H9 (cell line): ENCODE results near the gene HIVEP1. TPM values are rescaled to one million over a fixed set of nuclear protein-coding genes. Genes with fewer than 3 reads are reported as not detected.

Source experiments
- DNase-seq: peaks from one replicate; pipeline ENCODE4 v3.0.0-alpha.2; 2017
- H2AFZ ChIP-seq: one replicate; pipeline ENCODE4 v1.6.1; 2013; ENCODE audit warnings: mild to moderate bottlenecking, low read length, control low read depth, moderate library complexity
- H2AK5ac ChIP-seq: 2 replicates; pipeline ENCODE4 v1.6.1; 2013; ENCODE audit warnings: low read length, control low read depth, mixed read lengths; ENCODE audit not compliant: insufficient read length
- H2BK120ac ChIP-seq: one replicate; pipeline ENCODE4 v1.6.1; 2013; ENCODE audit warnings: low read depth, mild to moderate bottlenecking, low read length, control low read depth, inconsistent platforms; ENCODE audit not compliant: poor library complexity, severe bottlenecking
- H2BK12ac ChIP-seq: 2 replicates; pipeline ENCODE4 v1.6.1; 2013; ENCODE audit warnings: low read length, control low read depth, mixed read lengths, low read depth; ENCODE audit not compliant: insufficient read length
- H2BK15ac ChIP-seq: 2 replicates; pipeline ENCODE4 v1.6.1; 2013; ENCODE audit warnings: low read depth, low read length, control low read depth
- H2BK20ac ChIP-seq: one replicate; pipeline ENCODE4 v1.6.1; 2013; ENCODE audit warnings: low read depth, mild to moderate bottlenecking, low read length, control low read depth, inconsistent platforms; ENCODE audit not compliant: poor library complexity, severe bottlenecking
- H2BK5ac ChIP-seq: 2 replicates; pipeline ENCODE4 v1.6.1; 2013; ENCODE audit warnings: low read length, control low read depth, mixed read lengths; ENCODE audit not compliant: insufficient read length
- H3K14ac ChIP-seq: 2 replicates; pipeline ENCODE4 v1.6.1; 2013; ENCODE audit warnings: low read length, control low read depth; ENCODE audit not compliant: insufficient read depth
- H3K18ac ChIP-seq: 2 replicates; pipeline ENCODE4 v1.6.1; 2013; ENCODE audit warnings: low read depth, mild to moderate bottlenecking, mixed read lengths, low read length, control low read depth; ENCODE audit not compliant: insufficient read length
- H3K23ac ChIP-seq: 2 replicates; pipeline ENCODE4 v1.6.1; 2013; ENCODE audit warnings: low read length, control low read depth, mixed read lengths, low read depth; ENCODE audit not compliant: insufficient read length
- H3K23me2 ChIP-seq: 2 replicates; pipeline ENCODE4 v1.6.1; 2013; ENCODE audit warnings: low read depth, mild to moderate bottlenecking, mixed read lengths, low read length, control low read depth; ENCODE audit not compliant: insufficient read length, poor library complexity, severe bottlenecking
- H3K27ac ChIP-seq: 2 replicates; pipeline ENCODE4 v1.5.1; 2013; ENCODE audit warnings: low read length, control low read depth, mixed read lengths, low read depth; ENCODE audit not compliant: insufficient read length
- H3K27me3 ChIP-seq: 2 replicates; pipeline ENCODE4 v1.6.1; 2013; ENCODE audit warnings: low read length, control low read depth, inconsistent platforms; ENCODE audit not compliant: insufficient read depth
- H3K4ac ChIP-seq: 2 replicates; pipeline ENCODE4 v1.6.1; 2013; ENCODE audit warnings: low read depth, mild to moderate bottlenecking, control low read depth, inconsistent platforms, low read length, moderate library complexity
- H3K4me1 ChIP-seq: 2 replicates; pipeline ENCODE4 v1.6.1; 2013; ENCODE audit warnings: low read length, control low read depth, inconsistent platforms; ENCODE audit not compliant: insufficient read depth
- H3K4me2 ChIP-seq: 2 replicates; pipeline ENCODE4 v1.6.1; 2013; ENCODE audit warnings: low read length, control low read depth, mixed read lengths; ENCODE audit not compliant: insufficient read length, insufficient read depth
- H3K56ac ChIP-seq: 2 replicates; pipeline ENCODE4 v1.6.1; 2013; ENCODE audit warnings: low read depth, mild to moderate bottlenecking, mixed read lengths, low read length, control low read depth; ENCODE audit not compliant: insufficient read length
- H3K79me1 ChIP-seq: 2 replicates; pipeline ENCODE4 v1.6.1; 2013; ENCODE audit warnings: low read depth, mild to moderate bottlenecking, moderate library complexity, low read length, control low read depth, inconsistent platforms; ENCODE audit not compliant: insufficient read depth, poor library complexity, severe bottlenecking
- H3K79me2 ChIP-seq: 2 replicates; pipeline ENCODE4 v1.6.1; 2013; ENCODE audit warnings: low read length, control low read depth, inconsistent platforms; ENCODE audit not compliant: insufficient read depth
- H3K9ac ChIP-seq: 2 replicates; pipeline ENCODE4 v1.6.1; 2013; ENCODE audit warnings: low read length, control low read depth, mixed read lengths; ENCODE audit not compliant: insufficient read length; ENCODE audit errors: extremely low read depth
- H3K9me3 ChIP-seq: one replicate; pipeline ENCODE4 v1.6.1; 2013; ENCODE audit warnings: low read depth, low read length, inconsistent platforms; ENCODE audit not compliant: control insufficient read depth
- H3T11ph ChIP-seq: one replicate; pipeline ENCODE4 v1.6.1; 2013; ENCODE audit warnings: mild to moderate bottlenecking, low read length, control low read depth, inconsistent platforms
- H4K20me1 ChIP-seq: one replicate; pipeline ENCODE4 v1.6.1; 2013; ENCODE audit not compliant: control insufficient read depth, insufficient read length, insufficient read depth
- H4K5ac ChIP-seq: 2 replicates; pipeline ENCODE4 v1.6.1; 2013; ENCODE audit warnings: low read depth, mild to moderate bottlenecking, mixed read lengths, low read length, control low read depth; ENCODE audit not compliant: insufficient read length
- H4K8ac ChIP-seq: replicated peaks from 2 replicates; pipeline ENCODE4 v1.6.1; 2013; ENCODE audit warnings: low read length, control low read depth, mixed read lengths, low read depth; ENCODE audit not compliant: insufficient read length
- H4K91ac ChIP-seq: 2 replicates; pipeline ENCODE4 v1.6.1; 2013; ENCODE audit warnings: low read depth, mild to moderate bottlenecking, moderate library complexity, mixed read lengths, low read length, control low read depth; ENCODE audit not compliant: insufficient read length
- H3K27ac Mint-ChIP-seq, 3 experiments: 2 replicates in 2 of 3; 3 replicates in 1 of 3; pipeline ENCODE4 v1.8.0; 2020 to 2021; ENCODE audit warnings: mixed read lengths in 3 of 3, mild to moderate bottlenecking in 1 of 3, moderate library complexity in 1 of 3
- H3K27me3 Mint-ChIP-seq: 2 replicates; pipeline ENCODE4 v1.8.0; 2021; ENCODE audit warnings: low read depth, mild to moderate bottlenecking, moderate library complexity, mixed read lengths
- H3K36me3 Mint-ChIP-seq, 3 experiments: 2 replicates in 2 of 3; 3 replicates in 1 of 3; pipeline ENCODE4 v1.8.0; 2020 to 2021; ENCODE audit warnings: low read depth in 3 of 3, mixed read lengths in 3 of 3; ENCODE audit not compliant: insufficient read depth in 1 of 3
- H3K4me1 Mint-ChIP-seq, 2 experiments: 2 replicates each; pipeline ENCODE4 v1.8.0; 2020; ENCODE audit warnings: mixed read lengths in 2 of 2
- H3K4me3 Mint-ChIP-seq, 2 experiments: 2 replicates in 1 of 2; 3 replicates in 1 of 2; pipeline ENCODE4 v1.8.0; 2020 to 2021; ENCODE audit warnings: mild to moderate bottlenecking in 2 of 2, mixed read lengths in 2 of 2, moderate library complexity in 1 of 2
- H3K9me3 Mint-ChIP-seq, 2 experiments: 2 replicates in 1 of 2; 3 replicates in 1 of 2; pipeline ENCODE4 v1.8.0; 2020; ENCODE audit warnings: mild to moderate bottlenecking in 2 of 2, mixed read lengths in 2 of 2, moderate library complexity in 1 of 2
- WGBS: extraction: QIAGEN DNeasy Blood & Tissue Kit; methylation state at CpG from one replicate; pipeline ENCODE4 v1.1.7; 2013; ENCODE audit warnings: missing lambda C conversion rate, low lambda C conversion rate, mixed read lengths; ENCODE audit not compliant: insufficient read length; ENCODE audit errors: extremely low coverage; 5-methylcytosine and 5-hydroxymethylcytosine counted together
- total RNA-seq: library from RNA; stranded (reverse); gene quantifications from 2 replicates; pipeline ENCODE4 v1.2.1, GENCODE V29; 2021
- TF ChIP-seq, protein P1 (sequence below): fragments of 200-600 bp; sonication (generic); conservative IDR thresholded peaks from 3 replicates; pipeline ENCODE4 v1.8.0; 2021; ENCODE audit warnings: antibody characterized with exemption, mild to moderate bottlenecking

HIVEP1 gene
- total RNA-seq, 1 experiment from 2014 or later = 44.2 TPM

DNA sequence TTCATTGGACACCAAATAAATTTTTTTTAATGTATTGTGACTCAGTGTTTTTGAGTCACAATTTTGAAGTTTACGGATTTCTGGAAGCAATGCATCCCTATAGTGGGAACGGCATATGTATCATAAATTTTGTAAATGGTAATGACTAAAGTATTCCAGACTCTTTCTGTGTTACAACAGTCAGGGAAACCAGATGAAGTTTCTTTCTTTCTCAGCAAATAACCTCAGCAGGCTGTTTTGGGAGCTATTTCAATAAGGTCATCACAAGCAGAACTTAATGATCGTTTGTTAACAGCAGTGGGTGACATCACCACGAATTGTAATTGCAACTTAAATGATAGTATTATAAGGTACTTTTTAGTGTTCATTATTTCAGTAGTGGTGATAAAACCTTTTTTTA, 52.0 kb downstream of the HIVEP1 start:
- no peak overlapping the region for H3K18ac ChIP-seq
- H3K79me2 ChIP-seq = peaks cover 7% of the 10 kb centered on the region; the same call in 1 of the 2 replicates
- no peaks in the 10 kb centered on the region for H3K27me3 ChIP-seq
- no peak overlapping the region for H2BK15ac ChIP-seq
- H3K4me1 ChIP-seq = no peaks in the 10 kb centered on the region
- H3K9me3 ChIP-seq = no peaks in the 10 kb centered on the region
- H4K91ac ChIP-seq = no peak overlapping the region
- no peak overlapping the region for H2AK5ac ChIP-seq
- H4K20me1 ChIP-seq = no peaks in the 10 kb centered on the region
- H3T11ph ChIP-seq = no peak overlapping the region
- TF ChIP-seq, protein P1, sequence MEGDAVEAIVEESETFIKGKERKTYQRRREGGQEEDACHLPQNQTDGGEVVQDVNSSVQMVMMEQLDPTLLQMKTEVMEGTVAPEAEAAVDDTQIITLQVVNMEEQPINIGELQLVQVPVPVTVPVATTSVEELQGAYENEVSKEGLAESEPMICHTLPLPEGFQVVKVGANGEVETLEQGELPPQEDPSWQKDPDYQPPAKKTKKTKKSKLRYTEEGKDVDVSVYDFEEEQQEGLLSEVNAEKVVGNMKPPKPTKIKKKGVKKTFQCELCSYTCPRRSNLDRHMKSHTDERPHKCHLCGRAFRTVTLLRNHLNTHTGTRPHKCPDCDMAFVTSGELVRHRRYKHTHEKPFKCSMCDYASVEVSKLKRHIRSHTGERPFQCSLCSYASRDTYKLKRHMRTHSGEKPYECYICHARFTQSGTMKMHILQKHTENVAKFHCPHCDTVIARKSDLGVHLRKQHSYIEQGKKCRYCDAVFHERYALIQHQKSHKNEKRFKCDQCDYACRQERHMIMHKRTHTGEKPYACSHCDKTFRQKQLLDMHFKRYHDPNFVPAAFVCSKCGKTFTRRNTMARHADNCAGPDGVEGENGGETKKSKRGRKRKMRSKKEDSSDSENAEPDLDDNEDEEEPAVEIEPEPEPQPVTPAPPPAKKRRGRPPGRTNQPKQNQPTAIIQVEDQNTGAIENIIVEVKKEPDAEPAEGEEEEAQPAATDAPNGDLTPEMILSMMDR = no peak
- no peak overlapping the region for H2BK12ac ChIP-seq
- H3K56ac ChIP-seq = no peak overlapping the region
- H3K27ac ChIP-seq = no peak overlapping the region
- H3K4ac ChIP-seq = no peak overlapping the region
- no peaks in the 10 kb centered on the region for H3K23me2 ChIP-seq
- H3K4me2 ChIP-seq = no peak overlapping the region
- H3K14ac ChIP-seq = no peak overlapping the region
- H3K23ac ChIP-seq = no peak overlapping the region
- no peak overlapping the region for H4K5ac ChIP-seq
- H2BK20ac ChIP-seq = no peak overlapping the region
- H3K79me1 ChIP-seq = no peaks in the 10 kb centered on the region
- H3K9ac ChIP-seq = no peak overlapping the region
- H2BK120ac ChIP-seq = no peak overlapping the region
- WGBS = no CpG with 5 or more reads among the region's 4 CpGs
- no peak overlapping the region for H2AFZ ChIP-seq
- DNase-seq = no peak
- H3K4me3 Mint-ChIP-seq = no peak overlapping the region
- H3K27ac Mint-ChIP-seq = no peak overlapping the region; a peak in 1 of 7 replicates
- H3K4me1 Mint-ChIP-seq = peaks cover 30 to 35% of the 10 kb centered on the region in 2 experiments
- H2BK5ac ChIP-seq = no peak overlapping the region
- H3K27me3 Mint-ChIP-seq = no peaks in the 10 kb centered on the region
- no peaks in the 10 kb centered on the region; a peak in 1 of 5 replicates for H3K9me3 Mint-ChIP-seq
- H3K36me3 Mint-ChIP-seq = no peaks in the 10 kb centered on the region
- H4K8ac ChIP-seq = no peak overlapping the region
